NCI-H128 (cell line): Measurements from ENCODE around the gene SLC47A1.

Experiments used
- DNase-seq: peaks from one replicate; lab custom pipeline; 2025; ENCODE audit not compliant: unreplicated experiment; lab: John Stamatoyannopoulos, UW

The SLC47A1 gene

DNA sequence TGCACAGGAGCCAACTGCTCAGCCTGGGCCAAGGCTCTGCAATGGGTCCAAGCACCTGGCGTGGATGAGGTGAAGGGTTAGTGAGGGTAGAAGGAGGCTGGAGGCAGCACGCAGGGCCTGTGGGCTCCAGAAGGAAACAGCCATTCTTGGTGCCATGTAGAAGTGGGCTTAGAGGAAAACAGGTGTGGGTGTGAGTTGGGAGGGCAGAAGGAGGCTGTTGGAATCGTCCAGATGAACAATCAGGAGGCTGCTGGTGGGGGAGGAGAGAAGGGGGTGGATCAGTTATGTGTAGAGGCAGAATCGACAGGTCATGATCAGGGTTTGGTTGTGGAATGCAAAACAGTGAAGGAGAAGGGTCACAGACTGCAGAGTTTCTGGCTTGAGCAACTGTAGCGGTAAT lies 63.2 kb downstream of the SLC47A1 start:
- DNase-seq: no peak

DNA sequence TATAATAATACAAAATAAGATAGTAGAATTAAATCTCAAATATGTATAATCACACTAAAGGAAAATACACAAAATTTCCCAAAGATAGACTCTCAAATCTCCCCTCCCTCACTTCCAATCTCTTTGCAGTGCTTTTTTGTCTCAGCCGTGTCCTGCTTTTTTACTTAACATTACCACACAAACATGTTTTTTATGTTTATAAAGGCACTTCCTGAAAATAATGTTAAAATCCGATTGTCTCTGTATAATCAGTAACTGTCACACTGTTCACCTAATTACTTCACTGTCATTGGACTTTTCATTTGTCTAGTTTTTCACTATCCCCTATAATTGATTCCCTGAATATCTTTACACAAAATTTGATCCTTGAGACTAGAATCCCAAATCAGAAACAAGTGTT lies 76.7 kb downstream of the SLC47A1 start:
- DNase-seq: no peak

GRCh38 chr17:19610879-19611278 lies 77.2 kb downstream of the SLC47A1 start:
- no peak for DNase-seq

- no peak for DNase-seq
Observed at GRCh38 chr17:19613979-19614378, 80.3 kb downstream of the SLC47A1 start.

GRCh38 chr17:19614900-19615299 lies 81.2 kb downstream of the SLC47A1 start:
- no peak for DNase-seq

- DNase-seq: no peak
Observed at GRCh38 chr17:19618015-19618414, 84.4 kb downstream of the SLC47A1 start.

DNA sequence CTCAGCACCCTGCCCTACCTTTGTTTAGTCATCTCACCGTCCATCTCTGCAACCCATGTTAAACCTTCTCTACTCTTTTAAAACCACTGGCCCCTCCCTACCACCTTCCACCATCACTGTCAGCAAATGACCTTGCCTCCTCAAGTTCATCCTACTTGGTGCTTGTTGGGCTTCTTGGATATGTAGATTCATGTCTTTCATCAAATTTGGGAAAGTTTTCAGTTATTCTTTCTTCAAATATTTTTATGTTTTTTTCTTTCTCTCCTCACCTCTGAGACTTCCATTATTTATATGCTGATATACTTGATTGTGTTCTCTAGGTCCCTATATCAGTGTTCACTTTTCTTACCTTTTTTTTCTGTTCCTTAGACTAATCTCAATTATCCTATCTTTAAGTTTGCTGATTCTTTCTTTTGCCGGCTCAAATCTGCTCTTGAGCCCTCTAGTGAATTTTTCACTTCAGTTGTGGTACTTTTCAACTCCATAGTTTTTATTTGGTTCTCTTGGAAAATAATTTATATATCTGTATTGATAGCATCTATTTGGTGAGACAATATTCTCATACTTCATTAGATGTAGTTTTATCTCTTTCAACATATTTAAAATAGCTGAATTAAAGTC lies 86.2 kb downstream of the SLC47A1 start:
- DNase-seq: no peak

DNA sequence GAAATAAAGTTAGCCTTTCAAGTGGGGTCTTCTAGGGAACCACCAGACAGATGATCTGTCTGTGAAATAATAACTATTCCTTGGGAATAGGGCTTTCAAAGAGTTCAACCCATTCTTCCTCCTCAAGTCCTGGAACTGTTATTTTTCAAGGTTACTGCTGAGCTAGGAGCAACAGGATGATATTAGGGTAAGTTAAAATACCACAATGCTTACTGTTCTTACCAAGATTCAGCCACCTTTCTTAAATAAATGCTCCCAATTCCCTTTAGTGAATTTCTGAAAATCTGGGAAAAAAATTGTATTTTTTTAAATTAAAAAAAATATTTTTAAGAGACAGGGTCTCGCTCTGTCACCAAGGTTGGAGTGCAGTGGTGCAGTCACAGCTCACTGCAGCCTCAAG lies 88.0 kb downstream of the SLC47A1 start:
- DNase-seq: no peak

- DNase-seq: no peak
Observed at GRCh38 chr17:19626079-19626478, 92.4 kb downstream of the SLC47A1 start.
